ENCODE results near the gene NDUFAF7.

GRCh38 chr2:37262522-37262921 is 31.1 kb downstream of the NDUFAF7 start:
- TF ChIP-seq ZNF274 (CRISPR knock-in tag; IDR thresholded peaks at IDR 0.05) (no peak), HCFC1 (IDR thresholded peaks at IDR 0.05; ENCODE audit: low read depth, low read length) (no peak)
